Activated naive CD4-positive, alpha-beta T cell treated with anti-CD3 and anti-CD28 coated beads, Interleukin-2, amount 50 U/mL, for 72 hours (primary cell): ENCODE data around the gene COG4. TPM values are rescaled to one million over a fixed set of nuclear protein-coding genes. Genes with fewer than 3 reads are reported as not detected.

Source experiments
- ATAC-seq, 2 donors: fragments of 150-1000 bp; cut with Tn5 transposase; 2 replicates each; pipeline ENCODE4 v1.10.0; 2021; ENCODE audit warnings: mild to moderate bottlenecking in 2 of 2, moderate library complexity in 2 of 2
- DNase-seq, 2 donors: peaks; one replicate each; pipeline ENCODE4 v3.0.0; 2021 to 2022; ENCODE audit warnings: low spot score in 2 of 2
- H3K27ac Mint-ChIP-seq, 2 donors: one replicate each; pipeline ENCODE4 v1.8.0; 2022; ENCODE audit warnings: mild to moderate bottlenecking in 2 of 2, mixed read lengths in 2 of 2
- H3K36me3 Mint-ChIP-seq, 2 donors: one replicate each; pipeline ENCODE4 v1.8.0; 2022; ENCODE audit warnings: mixed read lengths in 2 of 2
- H3K9me3 Mint-ChIP-seq, 2 donors: one replicate each; pipeline ENCODE4 v1.8.0; 2022; ENCODE audit warnings: mixed read lengths in 2 of 2
- total RNA-seq, 2 donors: library from RNA; stranded (reverse); gene quantifications; one replicate each; pipeline ENCODE4 v1.2.3, GENCODE V29; 2022

Gene COG4
- total RNA-seq, 2 donors from 2014 or later: 37.5 to 41.2 TPM

DNA sequence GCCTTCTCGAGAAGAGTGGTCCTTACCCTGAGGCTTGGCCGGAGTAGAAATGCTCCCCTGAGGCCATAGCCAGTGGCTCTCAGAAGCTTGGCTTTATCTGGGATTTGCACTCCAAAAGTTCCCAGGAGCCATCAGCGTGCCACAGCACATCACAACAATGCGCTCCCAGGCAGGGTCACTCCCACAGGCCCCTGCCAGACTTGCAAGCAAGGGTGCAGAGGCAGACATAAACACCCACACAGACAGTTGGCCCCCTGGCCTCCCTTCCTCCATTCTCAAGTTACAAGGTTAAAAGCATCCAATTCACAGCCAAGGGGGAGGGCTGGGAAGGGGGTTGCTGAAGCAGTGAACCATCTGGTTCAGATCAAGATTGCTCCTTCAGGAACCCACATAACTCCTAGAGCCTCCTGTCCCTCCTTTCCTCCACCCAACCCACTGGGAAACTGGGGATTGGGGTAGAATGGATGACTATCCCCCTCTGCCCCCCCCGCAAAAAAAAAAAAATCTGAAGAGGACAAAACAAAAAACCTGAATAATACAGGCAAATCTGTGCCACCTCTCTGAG lies 86.3 kb downstream of the COG4 start:
- peak overlapping the region in 1 of 2 donors; percentile 60 for H3K27ac Mint-ChIP-seq
- no peak for ATAC-seq

GRCh38 chr16:70434484-70435260 lies 88.7 kb downstream of the COG4 start:
- DNase-seq (no peak), ATAC-seq (no peak)
- Mint-ChIP-seq H3K9me3 (no peaks in the 10 kb centered on the region), H3K27ac (no peak overlapping the region), H3K36me3 (peaks cover 9% of the 10 kb centered on the region in 2 donors)

More for the DNA sequence above, 86.3 kb downstream of the COG4 start:
- H3K36me3 Mint-ChIP-seq: peaks cover 9% of the 10 kb centered on the region in 2 donors
- DNase-seq: no peak
- no peaks in the 10 kb centered on the region for H3K9me3 Mint-ChIP-seq

DNA sequence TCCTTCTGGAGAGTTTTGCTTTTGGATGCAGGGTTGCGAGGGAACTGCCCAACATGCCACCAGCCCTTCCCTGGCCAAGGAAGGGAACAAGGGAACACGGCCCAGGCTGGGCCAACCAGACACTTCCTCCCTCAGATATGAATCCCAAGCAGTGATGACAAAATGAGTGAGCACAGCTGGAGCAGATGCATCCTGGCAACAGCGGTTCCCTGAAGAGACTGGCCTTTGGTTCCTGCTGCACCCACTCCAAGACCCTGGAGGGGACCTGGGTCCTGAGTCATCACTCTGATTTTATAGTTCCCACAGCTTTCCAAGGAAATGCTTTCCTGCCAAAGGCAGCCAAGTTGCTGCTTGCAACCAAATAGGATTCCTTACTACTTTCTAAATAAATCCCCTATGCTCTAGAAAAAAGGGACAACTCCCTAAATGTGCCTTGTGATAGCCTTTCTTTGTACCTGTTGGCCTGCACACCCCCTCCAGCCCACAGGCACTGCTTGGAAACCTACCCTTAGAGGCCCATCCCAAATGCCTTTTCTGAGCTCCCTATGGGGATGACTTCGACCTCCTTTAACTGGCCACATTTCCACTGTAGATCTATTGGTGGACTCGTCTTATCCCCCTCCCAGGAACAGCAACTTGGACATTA lies 89.8 kb downstream of the COG4 start:
- peaks cover 9% of the 10 kb centered on the region in 2 donors for H3K36me3 Mint-ChIP-seq
- peak overlapping the region in 1 of 2 donors; percentile 37 for H3K27ac Mint-ChIP-seq
- H3K9me3 Mint-ChIP-seq: no peaks in the 10 kb centered on the region
- no peak for DNase-seq
- no peak for ATAC-seq

DNA sequence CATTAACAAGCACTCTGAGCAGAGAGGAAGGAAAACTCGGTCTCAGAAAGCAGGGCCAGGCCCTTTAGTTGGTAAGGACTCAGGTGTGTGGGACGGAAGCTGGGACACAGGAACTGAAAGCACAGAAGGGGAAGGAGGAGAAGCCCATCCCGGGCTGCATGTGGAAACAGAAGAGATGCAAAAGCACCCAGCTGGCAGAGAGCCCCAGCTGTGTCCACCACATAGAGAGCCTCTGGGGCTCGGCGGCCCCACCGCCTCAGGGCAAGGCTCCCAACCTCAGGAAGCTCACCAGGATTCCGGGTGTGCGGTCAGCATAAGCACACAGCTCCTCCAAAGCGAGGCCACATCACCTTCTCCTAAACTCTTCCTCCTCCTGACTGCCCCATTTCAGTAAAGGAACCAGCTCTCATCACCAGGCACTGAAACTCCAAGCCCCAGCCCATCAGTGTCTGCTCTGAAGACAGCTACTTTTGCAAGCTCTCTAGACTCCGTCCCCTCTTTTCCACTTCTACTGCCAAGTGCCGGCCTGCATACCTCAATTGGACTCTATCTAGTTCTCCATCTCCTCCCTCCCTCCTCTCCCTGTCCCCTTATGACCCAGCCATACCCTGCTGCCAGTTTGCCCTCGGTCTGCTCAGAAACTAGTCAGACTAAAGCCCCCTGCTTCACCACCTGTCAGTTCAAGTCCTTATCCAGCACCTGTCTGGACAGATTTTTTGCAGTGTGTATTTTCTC lies 90.5 kb downstream of the COG4 start:
- no peak overlapping the region for H3K27ac Mint-ChIP-seq
- no peak for ATAC-seq
- no peaks in the 10 kb centered on the region for H3K9me3 Mint-ChIP-seq
- no peak for DNase-seq
- peaks cover 4% of the 10 kb centered on the region in 2 donors for H3K36me3 Mint-ChIP-seq

- DNase-seq: no peak
- ATAC-seq: no peak
- Mint-ChIP-seq H3K36me3 (peaks cover 0 to 6% of the 10 kb centered on the region in 2 donors), H3K9me3 (no peaks in the 10 kb centered on the region), H3K27ac (no peak overlapping the region)
Observed at GRCh38 chr16:70432356-70432722, 91.0 kb downstream of the COG4 start.

- ATAC-seq (peak; percentile 46 to 61), DNase-seq (peak in 1 of 2 donors; percentile 25)
- Mint-ChIP-seq H3K36me3 (peaks cover 0 to 7% of the 10 kb centered on the region in 2 donors), H3K9me3 (no peaks in the 10 kb centered on the region), H3K27ac (peak overlapping the region; percentile 70 to 95)
Observed at GRCh38 chr16:70430667-70431536, 92.5 kb downstream of the COG4 start.

Other genes starting within 250 kb of the COG4 start
- gene AARS1, start 234.0 kb downstream of the COG4 start, total RNA-seq: 100 to 1,000 TPM; 147 to 151 TPM
- gene DDX19B, start 224.4 kb downstream of the COG4 start, total RNA-seq: 10 to 100 TPM; 21.6 to 32.6 TPM
- gene DDX19A, start 176.7 kb downstream of the COG4 start, total RNA-seq: 10 to 100 TPM; 41.7 to 55.2 TPM
- gene ST3GAL2, start 84.5 kb downstream of the COG4 start, total RNA-seq: 10 to 100 TPM; 13.9 to 18.2 TPM
- 10 to 100 TPM in 1 of 2 donors, 1 to 10 TPM in 1; 6.1 to 16.6 TPM for gene FCSK, start 69.0 kb downstream of the COG4 start, total RNA-seq
- gene SF3B3, start 262 bp upstream of the COG4 start, total RNA-seq: 100 to 1,000 TPM; 308 to 543 TPM
- not detected for gene IL34, start 123.0 kb upstream of the COG4 start, total RNA-seq
- 1 to 10 TPM in 1 of 2 donors, under 1 TPM in 1; 0.82 to 1.8 TPM for gene MTSS2, start 162.5 kb upstream of the COG4 start, total RNA-seq